ENCODE data around the gene DEUP1. TPM values are rescaled to one million over a fixed set of nuclear protein-coding genes. Genes with fewer than 3 reads are reported as not detected.
"Not testable (repeated sequence)": the region's sequence is repeated elsewhere in the genome, so short reads cannot be mapped to it uniquely, and the experiment has no call there.

The DEUP1 gene
- total and polyA plus RNA-seq, 8 donors, result not detected

DNA sequence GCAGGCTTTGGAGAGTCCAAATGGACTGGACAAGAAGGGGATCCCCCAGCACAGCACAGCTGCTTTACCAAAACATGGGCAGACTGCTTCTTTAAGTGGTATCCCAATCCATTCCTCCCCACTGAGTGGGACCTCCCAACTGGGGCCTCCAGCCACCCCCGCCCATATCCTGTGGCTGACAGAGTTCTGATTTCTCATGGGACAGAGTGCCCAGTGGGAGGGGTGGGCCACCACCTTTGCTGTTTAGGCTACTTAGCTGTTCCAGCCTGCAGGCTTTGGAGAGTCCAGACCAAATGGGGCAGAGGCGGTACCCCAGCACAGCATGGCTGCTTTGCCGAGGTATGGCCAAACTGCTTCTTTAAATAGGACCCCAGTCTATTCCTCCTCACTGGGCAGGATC lies 26.9 kb upstream of the DEUP1 start:
- H3K27me3 ChIP-seq, result no peaks in the 10 kb centered on the region
- no peak overlapping the region for H3K27ac ChIP-seq
- intact Hi-C loops (cut with DNase I; ENCODE audit: low total_unique reads), result no loop called here
- H3K4me3 ChIP-seq, result no peak overlapping the region
- H3K4me1 ChIP-seq, result no peaks in the 10 kb centered on the region
- H3K9me3 ChIP-seq, result peaks cover 0 to 4% (median 1%) of the 10 kb centered on the region in 4 donors
- no peak for TF ChIP-seq POLR2A (IDR thresholded peaks at IDR 0.05)
- TF ChIP-seq POLR2AphosphoS5 (IDR thresholded peaks at IDR 0.05), result no peak
- TF ChIP-seq, protein P1, sequence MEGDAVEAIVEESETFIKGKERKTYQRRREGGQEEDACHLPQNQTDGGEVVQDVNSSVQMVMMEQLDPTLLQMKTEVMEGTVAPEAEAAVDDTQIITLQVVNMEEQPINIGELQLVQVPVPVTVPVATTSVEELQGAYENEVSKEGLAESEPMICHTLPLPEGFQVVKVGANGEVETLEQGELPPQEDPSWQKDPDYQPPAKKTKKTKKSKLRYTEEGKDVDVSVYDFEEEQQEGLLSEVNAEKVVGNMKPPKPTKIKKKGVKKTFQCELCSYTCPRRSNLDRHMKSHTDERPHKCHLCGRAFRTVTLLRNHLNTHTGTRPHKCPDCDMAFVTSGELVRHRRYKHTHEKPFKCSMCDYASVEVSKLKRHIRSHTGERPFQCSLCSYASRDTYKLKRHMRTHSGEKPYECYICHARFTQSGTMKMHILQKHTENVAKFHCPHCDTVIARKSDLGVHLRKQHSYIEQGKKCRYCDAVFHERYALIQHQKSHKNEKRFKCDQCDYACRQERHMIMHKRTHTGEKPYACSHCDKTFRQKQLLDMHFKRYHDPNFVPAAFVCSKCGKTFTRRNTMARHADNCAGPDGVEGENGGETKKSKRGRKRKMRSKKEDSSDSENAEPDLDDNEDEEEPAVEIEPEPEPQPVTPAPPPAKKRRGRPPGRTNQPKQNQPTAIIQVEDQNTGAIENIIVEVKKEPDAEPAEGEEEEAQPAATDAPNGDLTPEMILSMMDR (IDR thresholded peaks at IDR 0.05), result no peak
- no peak for TF ChIP-seq EP300 (IDR thresholded peaks at IDR 0.05)
- 90 to 96% (median 91%) methylated on average over 3 of the region's 3 CpGs for WGBS, 5 donors
- no peak for DNase-seq
- no peaks in the 10 kb centered on the region for H3K36me3 ChIP-seq

DNA sequence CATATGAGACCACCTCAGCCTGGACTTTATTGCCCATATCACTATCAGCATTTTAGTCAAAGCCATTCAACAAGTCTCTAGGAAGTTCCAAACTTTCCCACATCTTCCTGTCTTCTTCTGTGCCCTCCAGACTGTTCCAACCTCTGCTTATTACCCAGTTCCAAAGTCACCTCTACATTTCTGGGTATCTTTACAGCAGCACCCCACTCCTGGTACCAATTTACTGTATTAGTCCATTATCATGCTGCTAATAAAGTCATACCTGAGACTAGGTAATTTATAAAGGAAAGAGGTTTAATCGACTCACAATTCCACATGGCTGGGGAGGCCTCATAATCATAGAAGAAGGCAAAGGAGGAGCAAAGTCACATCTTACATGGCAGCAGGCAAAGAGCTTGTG lies 16.1 kb upstream of the DEUP1 start:
- WGBS, 5 donors, result 88 to 98% (median 92%) methylated on average over 1 of the region's 1 CpG
- H3K4me3 ChIP-seq; H3K27me3 ChIP-seq; H3K27ac ChIP-seq; DNase-seq; intact Hi-C loops (cut with DNase I; ENCODE audit: low total_unique reads); H3K4me1 ChIP-seq; H3K36me3 ChIP-seq: not testable (repeated sequence)
- H3K9me3 ChIP-seq, result peaks cover 0 to 26% (median 17%) of the 10 kb centered on the region in 4 donors

DNA sequence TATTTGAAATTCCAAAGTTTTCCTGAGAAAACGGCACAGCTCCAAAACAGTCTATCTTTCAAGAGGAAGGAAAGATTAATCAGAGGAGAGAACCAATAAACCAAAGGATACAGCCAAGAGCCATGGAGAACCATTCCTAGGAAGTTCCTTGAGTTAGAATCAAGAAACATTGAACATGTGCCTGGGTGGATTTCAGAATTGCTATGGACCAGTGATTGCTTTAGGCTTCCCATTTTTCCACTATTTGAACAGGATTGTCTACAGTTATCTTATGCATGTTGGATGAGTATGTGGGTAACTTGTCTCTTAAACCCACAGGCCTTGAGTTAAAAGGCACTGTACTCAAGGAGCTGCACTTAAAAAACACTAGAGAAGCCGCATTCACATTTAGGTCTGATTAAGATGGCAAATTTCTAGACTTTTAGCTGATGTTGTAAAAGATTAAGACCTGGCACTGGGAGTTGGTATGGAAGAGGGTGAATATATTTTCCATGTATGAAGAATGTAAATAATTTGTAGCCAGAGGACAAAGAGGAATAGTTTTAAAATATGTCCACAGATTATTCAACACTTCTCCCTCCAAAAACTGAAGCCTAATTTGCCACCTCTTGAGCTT lies 11.2 kb upstream of the DEUP1 start:
- Histone ChIP-seq H3K4me1 (no peaks in the 10 kb centered on the region), H3K36me3 (no peaks in the 10 kb centered on the region), H3K9me3 (peaks cover 0 to 13% (median 10%) of the 10 kb centered on the region in 4 donors), H3K27ac (no peak overlapping the region), H3K27me3 (no peaks in the 10 kb centered on the region), H3K4me3 (no peak overlapping the region)
- intact Hi-C loops (cut with DNase I; ENCODE audit: low total_unique reads), result no loop called here
- TF ChIP-seq EP300 (IDR thresholded peaks at IDR 0.05) (no peak), POLR2AphosphoS5 (IDR thresholded peaks at IDR 0.05) (no peak), POLR2A (IDR thresholded peaks at IDR 0.05) (no peak)
- TF ChIP-seq, protein P1 (IDR thresholded peaks at IDR 0.05), result no peak
- DNase-seq, result no peak
- WGBS, 5 donors, result 48 to 91% (median 66%) methylated on average over 2 of the region's 2 CpGs

DNA sequence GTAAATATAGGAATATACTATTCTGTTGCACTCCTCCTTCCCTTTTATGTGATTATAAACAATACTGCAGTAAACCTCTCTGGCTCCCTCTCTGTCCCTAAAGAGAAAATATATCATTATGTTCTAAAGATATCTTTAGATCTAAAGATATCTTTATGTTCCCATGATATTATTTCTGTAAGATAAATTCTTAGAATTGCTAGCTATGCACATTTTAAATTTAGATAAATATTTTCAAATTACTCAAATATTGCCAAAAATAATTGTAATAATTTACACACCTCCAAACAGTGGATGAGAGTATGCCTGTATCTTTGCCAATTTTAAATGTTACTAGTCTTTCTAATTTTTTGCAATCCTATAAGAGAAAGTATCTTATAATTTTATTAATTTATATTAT lies 10.3 kb upstream of the DEUP1 start:
- Histone ChIP-seq H3K4me3 (no peak overlapping the region), H3K4me1 (no peaks in the 10 kb centered on the region), H3K27ac (no peak overlapping the region), H3K36me3 (no peaks in the 10 kb centered on the region), H3K9me3 (peaks cover 0 to 8% (median 7%) of the 10 kb centered on the region in 4 donors), H3K27me3 (no peaks in the 10 kb centered on the region)
- intact Hi-C loops (cut with DNase I; ENCODE audit: low total_unique reads), result no loop called here
- no peak for DNase-seq
- no peak for TF ChIP-seq POLR2AphosphoS5 (IDR thresholded peaks at IDR 0.05)
- TF ChIP-seq EP300 (IDR thresholded peaks at IDR 0.05), result no peak
- TF ChIP-seq, protein P1 (IDR thresholded peaks at IDR 0.05), result no peak
- TF ChIP-seq POLR2A (IDR thresholded peaks at IDR 0.05), result no peak

DNA sequence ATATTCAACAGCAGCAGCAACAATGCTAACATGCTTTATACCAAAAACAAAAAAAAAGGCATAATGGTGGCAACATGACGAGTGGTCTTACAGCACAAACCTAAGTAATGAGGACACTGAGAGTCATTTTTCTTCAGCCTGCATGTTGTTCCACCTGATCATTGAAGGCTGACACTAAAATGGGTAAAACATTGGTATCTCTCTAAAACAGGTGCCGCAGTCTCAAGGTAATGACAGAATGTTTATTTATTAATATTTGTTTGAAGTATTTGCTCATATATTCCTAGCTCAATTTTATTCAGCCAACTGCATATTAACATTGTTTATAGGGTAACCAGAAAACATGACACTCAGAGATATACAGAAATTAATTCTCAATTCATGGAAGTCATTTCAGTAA lies 8.3 kb upstream of the DEUP1 start:
- no peak for TF ChIP-seq POLR2A (IDR thresholded peaks at IDR 0.05)
- no peak for TF ChIP-seq EP300 (IDR thresholded peaks at IDR 0.05)
- Histone ChIP-seq H3K36me3 (no peaks in the 10 kb centered on the region), H3K4me3 (no peak overlapping the region), H3K27me3 (no peaks in the 10 kb centered on the region), H3K27ac (no peak overlapping the region), H3K4me1 (no peaks in the 10 kb centered on the region), H3K9me3 (peaks cover 0 to 8% (median 7%) of the 10 kb centered on the region in 4 donors)
- intact Hi-C loops (cut with DNase I; ENCODE audit: low total_unique reads), result no loop called here
- no peak for DNase-seq
- WGBS, 5 donors, result 65 to 86% (median 79%) methylated on average over 2 of the region's 2 CpGs
